ENCODE data around the gene AKAP7. TPM values are rescaled to one million over a fixed set of nuclear protein-coding genes. Genes with fewer than 3 reads are reported as not detected.

Gene AKAP7
- total RNA-seq, 1 experiment from 2014 or later, result 3.1 TPM

DNA sequence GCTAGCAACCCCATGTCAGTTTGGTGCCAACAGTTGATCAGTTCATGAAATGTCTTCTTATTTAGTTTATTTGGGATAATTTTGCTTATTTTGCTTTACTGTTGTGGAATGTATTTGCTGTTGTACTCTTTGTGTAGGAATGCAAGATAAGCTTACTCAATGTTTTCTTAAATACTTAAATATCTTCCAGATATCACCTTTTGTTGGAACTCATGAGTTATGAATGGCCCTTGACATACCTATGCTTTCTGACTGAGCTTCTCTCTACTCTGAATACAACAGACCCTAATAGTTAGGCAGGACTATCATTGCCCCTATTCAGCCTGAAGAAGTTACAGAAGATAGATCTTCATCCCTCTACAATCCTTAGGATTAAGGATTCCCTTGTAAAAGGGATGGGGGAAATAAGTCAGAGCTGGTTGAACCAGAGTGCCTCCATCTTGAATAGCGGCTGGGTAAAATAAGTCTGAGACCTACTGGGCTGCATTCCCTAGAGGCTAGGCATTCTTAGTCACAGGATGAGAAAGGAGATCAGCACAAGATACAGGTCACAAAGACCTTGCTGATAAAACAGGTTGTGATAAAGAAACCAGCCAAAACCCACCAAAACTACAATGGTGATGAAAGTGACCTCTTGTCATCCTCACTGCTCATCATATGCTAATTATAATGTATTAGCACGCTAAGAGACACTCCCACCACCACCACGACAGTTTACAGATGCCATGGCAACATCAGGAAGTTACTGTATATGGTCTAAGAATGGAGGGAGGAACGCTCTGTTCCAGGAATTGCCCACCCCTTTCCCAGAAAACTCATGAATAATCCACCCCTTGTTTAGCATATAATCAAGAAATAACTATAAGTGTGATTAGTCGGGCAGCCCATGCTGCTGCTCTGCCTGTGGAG lies 196.9 kb downstream of the AKAP7 start:
- no peak overlapping the region for H3K4me2 ChIP-seq (ENCODE audit: low read length)
- H4K20me1 ChIP-seq (ENCODE audit: insufficient read depth), result no peaks in the 10 kb centered on the region
- H3K9me3 ChIP-seq (ENCODE audit: control insufficient read depth in 1 of 2, insufficient read depth in 1 of 2, low read depth in 1 of 2, low read length in 2 of 2), result no peaks in the 10 kb centered on the region
- no peaks in the 10 kb centered on the region for H3K36me3 ChIP-seq (ENCODE audit: control insufficient read depth in 1 of 2, insufficient read depth in 2 of 2, low read length in 2 of 2)
- ChIA-PET POLR2A (no interaction called here), CTCF (no interaction called here), RAD21 (ENCODE audit: low non-redundant PET in 1 of 2, low total read pairs in 2 of 2, uncharacterized antibody in 2 of 2, unreplicated experiment in 2 of 2) (no interaction called here)
- no peaks in the 10 kb centered on the region for H3K79me2 ChIP-seq (ENCODE audit: insufficient read depth, low read length)
- intact Hi-C loops (cut with micrococcal nuclease), result no loop called here
- no TSS peak for BruUV-seq (replicated peaks)
- H3K4me3 ChIP-seq (replicated peaks in 1 of 2; ENCODE audit: low read depth in 1 of 2, low read length in 2 of 2), result no peak overlapping the region
- DNase-seq (ENCODE audit: low read depth, low spot score) (no peak), ATAC-seq (no peak)
- H3K9ac ChIP-seq (ENCODE audit: low read length), result no peak overlapping the region
- no peaks in the 10 kb centered on the region for H3K27me3 ChIP-seq (ENCODE audit: insufficient read depth, low read length)
- H3K4me1 ChIP-seq (ENCODE audit: control insufficient read depth in 1 of 2, insufficient read depth in 2 of 2, low read length in 2 of 2), result no peaks in the 10 kb centered on the region
- no peaks in the 10 kb centered on the region for H3K9me2 ChIP-seq (ENCODE audit: insufficient read depth)
- H2AFZ ChIP-seq (ENCODE audit: low read depth, low read length, poor library complexity, severe bottlenecking), result no peak overlapping the region
- H3K27ac ChIP-seq (ENCODE audit: low read depth, low read length), result no peak overlapping the region
- no peak for TF ChIP-seq POLR2AphosphoS5 (IDR thresholded peaks at IDR 0.05; ENCODE audit: low read depth, low read length)
- no peak for TF ChIP-seq RAD21 (IDR thresholded peaks at IDR 0.05; ENCODE audit: low read depth)
- no peak for TF ChIP-seq EZH2phosphoT487 (IDR thresholded peaks at IDR 0.05; ENCODE audit: borderline replicate concordance)

Other genes starting within 250 kb of the AKAP7 start
- gene EPB41L2, start 72.2 kb upstream of the AKAP7 start, total RNA-seq (2021; ENCODE audit: unreplicated experiment), result 74.8 TPM